Stimulated activated CD4-positive, alpha-beta T cell treated with anti-CD3 and anti-CD28 coated beads, Interleukin-15, amount 100 ng/mL, for 24 hours (primary cell): ENCODE data around the gene OSBP2.

Experiments used
- DNase-seq: peaks from one replicate; pipeline ENCODE4 v3.0.0-alpha.2; 2020

The OSBP2 gene

GRCh38 chr22:30871391-30872284 lies 177.0 kb downstream of the OSBP2 start:
- DNase-seq, result no peak

- no peak for DNase-seq
Observed at GRCh38 chr22:30872285-30873041, 177.8 kb downstream of the OSBP2 start.

GRCh38 chr22:30873086-30873650 lies 178.5 kb downstream of the OSBP2 start:
- DNase-seq, result no peak

- no peak for DNase-seq
Observed at GRCh38 chr22:30873661-30874060, 179.0 kb downstream of the OSBP2 start.

GRCh38 chr22:30874431-30875370 lies 180.0 kb downstream of the OSBP2 start:
- DNase-seq, result no peak

GRCh38 chr22:30875481-30876215 lies 181.0 kb downstream of the OSBP2 start:
- no peak for DNase-seq

GRCh38 chr22:30876221-30876751 lies 181.6 kb downstream of the OSBP2 start:
- no peak for DNase-seq

GRCh38 chr22:30876915-30877553 lies 182.4 kb downstream of the OSBP2 start:
- DNase-seq, result no peak

- no peak for DNase-seq
Observed at GRCh38 chr22:30877662-30878515, 183.2 kb downstream of the OSBP2 start.

- no peak for DNase-seq
Observed at GRCh38 chr22:30878516-30879414, 184.1 kb downstream of the OSBP2 start.

- DNase-seq, result no peak
Observed at GRCh38 chr22:30879415-30879797, 184.7 kb downstream of the OSBP2 start.

GRCh38 chr22:30880181-30880601 lies 185.5 kb downstream of the OSBP2 start:
- DNase-seq, result no peak

GRCh38 chr22:30880847-30881246 lies 186.2 kb downstream of the OSBP2 start:
- no peak for DNase-seq

GRCh38 chr22:30881361-30882183 lies 186.9 kb downstream of the OSBP2 start:
- no peak for DNase-seq

GRCh38 chr22:30882184-30882717 lies 187.6 kb downstream of the OSBP2 start:
- DNase-seq, result no peak

- no peak for DNase-seq
Observed at GRCh38 chr22:30882974-30883533, 188.4 kb downstream of the OSBP2 start.

- no peak for DNase-seq
Observed at GRCh38 chr22:30883586-30884145, 189.0 kb downstream of the OSBP2 start.
